MCF 10A (cell line): ENCODE results near the gene COL6A3. TPM values are rescaled to one million over a fixed set of nuclear protein-coding genes. Genes with fewer than 3 reads are reported as not detected.

ENCODE experiments used
- BruUV-seq: library from RNA; stranded (reverse); fragments of 400-500 nt; replicated peaks from 2 replicates; lab custom pipeline; 2021; lab: Mats Ljungman, UMichigan
- CTCF ChIA-PET: fragments of 300-600 bp; sonication (Branson Sonifier 250); formaldehyde crosslinking; extraction: SDS; loops from one replicate; lab custom pipeline; 2021; ENCODE audit warnings: antibody characterized with exemption, inconsistent platforms; lab: Yijun Ruan, JAX
- POLR2A ChIA-PET: fragments of 300-600, 350-650 bp; sonication (Branson Sonifier 250); formaldehyde crosslinking; extraction: SDS; loops from one replicate; lab custom pipeline; 2020; ENCODE audit warnings: antibody characterized with exemption, inconsistent platforms; lab: Yijun Ruan, JAX
- DNase-seq: peaks from one replicate; pipeline ENCODE4 v3.0.0-alpha.2; 2018; ENCODE audit not compliant: unreplicated experiment
- H3K27ac Mint-ChIP-seq: one replicate; pipeline ENCODE4 v1.8.0; 2022; ENCODE audit warnings: mild to moderate bottlenecking, low read depth, mixed read lengths; ENCODE audit not compliant: unreplicated experiment
- H3K27me3 Mint-ChIP-seq: one replicate; pipeline ENCODE4 v1.8.0; 2022; ENCODE audit warnings: mixed read lengths; ENCODE audit not compliant: insufficient read depth, unreplicated experiment
- H3K36me3 Mint-ChIP-seq: one replicate; pipeline ENCODE4 v1.8.0; 2022; ENCODE audit warnings: mild to moderate bottlenecking, moderate library complexity, mixed read lengths; ENCODE audit not compliant: insufficient read depth, unreplicated experiment
- H3K4me1 Mint-ChIP-seq: one replicate; pipeline ENCODE4 v1.8.0; 2022; ENCODE audit warnings: mixed read lengths; ENCODE audit not compliant: insufficient read depth, unreplicated experiment
- H3K4me3 Mint-ChIP-seq: one replicate; pipeline ENCODE4 v1.8.0; 2022; ENCODE audit warnings: mild to moderate bottlenecking, moderate library complexity, mixed read lengths; ENCODE audit not compliant: unreplicated experiment
- H3K9me3 Mint-ChIP-seq: one replicate; pipeline ENCODE4 v1.8.0; 2022; ENCODE audit warnings: mixed read lengths; ENCODE audit not compliant: unreplicated experiment
- CTCF ChIP-seq: fragments of 200-600 bp; IDR thresholded peaks from one replicate; pipeline ENCODE4 v1.8.0; 2022; ENCODE audit warnings: antibody characterized with exemption, mild to moderate bottlenecking; ENCODE audit not compliant: unreplicated experiment
- intact Hi-C: fragments of 100-400 bp; cut with micrococcal nuclease; formaldehyde crosslinking; loops from 2 replicates; pipeline ENCODE4 v1.14.1; 2022
- total RNA-seq: library from RNA; stranded (reverse); gene quantifications from 2 replicates; pipeline ENCODE4 v1.2.3, GENCODE V29; 2022

COL6A3 gene
- total RNA-seq, 1 experiment from 2014 or later: 0.19 TPM

GRCh38 chr2:237299906-237300305, 114.1 kb downstream of the COL6A3 start:
- DNase-seq: peak; percentile 93
- TF ChIP-seq CTCF: no peak
- peaks cover 49% of the 10 kb centered on the region for H3K4me1 Mint-ChIP-seq
- H3K36me3 Mint-ChIP-seq: no peaks in the 10 kb centered on the region
- H3K9me3 Mint-ChIP-seq: peaks cover 8% of the 10 kb centered on the region
- H3K4me3 Mint-ChIP-seq: no peak overlapping the region
- CTCF ChIA-PET: interaction anchor here (0.8 to 1.1 kb wide), 2 partner anchors 27 to 271 kb away, joined by 4 to 5 read pairs; no protein-coding TSS in a partner anchor
- POLR2A ChIA-PET: interaction anchor here (0.5 to 3.7 kb wide), 20 partner anchors 9 to 213 kb away, joined by 3 to 41 read pairs (median 4); partner anchors contain the start of gene COPS8
- BruUV-seq: no TSS peak
- H3K27ac Mint-ChIP-seq: peak overlapping the region; percentile 86
- H3K27me3 Mint-ChIP-seq: no peaks in the 10 kb centered on the region
- intact Hi-C loops: loop anchor here (10.0 kb wide), 1 partner anchor 205 kb away; no protein-coding TSS in a partner anchor

- Mint-ChIP-seq H3K36me3 (no peaks in the 10 kb centered on the region), H3K9me3 (peaks cover 13% of the 10 kb centered on the region), H3K4me3 (no peak overlapping the region), H3K4me1 (peaks cover 50% of the 10 kb centered on the region), H3K27me3 (no peaks in the 10 kb centered on the region), H3K27ac (peak overlapping the region; percentile 86)
- no peak for TF ChIP-seq CTCF
- peak; percentile 96 for DNase-seq
- intact Hi-C loops: loop anchor here (10.0 kb wide), 1 partner anchor 204 kb away; no protein-coding TSS in a partner anchor
- POLR2A ChIA-PET: interaction anchor here (0.5 to 3.7 kb wide), 18 partner anchors 8 to 211 kb away, joined by 3 to 41 read pairs (median 4); partner anchors contain the start of gene COPS8
- CTCF ChIA-PET: interaction anchor here (1.1 kb wide), 1 partner anchor 28 kb away, joined by 4 read pairs; no protein-coding TSS in a partner anchor
- TSS peak; percentile 45 for BruUV-seq
Observed at GRCh38 chr2:237298151-237299118, 115.5 kb downstream of the COL6A3 start.

- BruUV-seq: no TSS peak
- Mint-ChIP-seq H3K4me3 (no peak overlapping the region), H3K4me1 (peaks cover 50% of the 10 kb centered on the region), H3K27me3 (no peaks in the 10 kb centered on the region), H3K9me3 (peaks cover 11% of the 10 kb centered on the region), H3K36me3 (no peaks in the 10 kb centered on the region), H3K27ac (peak overlapping the region; percentile 86)
- intact Hi-C loops: loop anchor here (10.0 kb wide), 1 partner anchor 203 kb away; no protein-coding TSS in a partner anchor
- DNase-seq: no peak
- POLR2A ChIA-PET: interaction anchor here (0.6 to 3.1 kb wide), 4 partner anchors 39 to 210 kb away, joined by 3 to 20 read pairs (median 4); partner anchors contain the start of gene COPS8
- CTCF ChIA-PET: interaction anchor here (0.5 kb wide), 1 partner anchor 993 kb away, joined by 3 read pairs; no protein-coding TSS in a partner anchor
- TF ChIP-seq CTCF: no peak
Observed at GRCh38 chr2:237297421-237298150, 116.4 kb downstream of the COL6A3 start.
